CD4-positive, alpha-beta T cell (primary cell): ENCODE measurements around the gene LRRC57. TPM values are rescaled to one million over a fixed set of nuclear protein-coding genes. Genes with fewer than 3 reads are reported as not detected.

Experiments
- ATAC-seq: fragments of 200-7000 bp; cut with Tn5 transposase; one replicate; pipeline ENCODE4 v1.10.0; 2022; ENCODE audit warnings: mild to moderate bottlenecking; ENCODE audit not compliant: poor library complexity
- CTCF ChIA-PET: fragments of 350-600 bp; sonication (Branson Sonifier 250); formaldehyde crosslinking; loops from one replicate; lab custom pipeline; 2021; ENCODE audit warnings: antibody characterized with exemption, inconsistent platforms; lab: Charles Lee
- POLR2A ChIA-PET: fragments of 350-600 bp; sonication (Branson Sonifier 250); formaldehyde crosslinking; loops from one replicate; lab custom pipeline; 2021; ENCODE audit warnings: antibody characterized with exemption, inconsistent platforms; lab: Charles Lee
- DNase-seq, 14 experiments: peaks; one replicate each; pipeline ENCODE4 v3.0.0-alpha.2; 2013 to 2020; ENCODE audit warnings: mixed read lengths in 2 of 14
- H3K27ac ChIP-seq, 2 donors: one replicate each; pipeline versions ENCODE4 v1.5.1 to v1.7.0; 2013; ENCODE audit warnings: low read length in 2 of 2, low read depth in 1 of 2, mild to moderate bottlenecking in 1 of 2
- H3K27me3 ChIP-seq, 2 experiments: 1 replicate in 1 of 2; 2 replicates in 1 of 2; pipeline versions ENCODE4 v1.6.1 to v1.7.0; 2013; ENCODE audit warnings: low read length in 2 of 2, control low read depth in 1 of 2, mild to moderate bottlenecking in 1 of 2, moderate library complexity in 1 of 2; ENCODE audit not compliant: insufficient read depth in 2 of 2, control insufficient read depth in 1 of 2
- H3K36me3 ChIP-seq: one replicate; pipeline ENCODE4 v1.6.1; 2013; ENCODE audit warnings: low read length, control low read depth; ENCODE audit not compliant: insufficient read depth
- H3K4me1 ChIP-seq: one replicate; pipeline ENCODE4 v1.6.1; 2013; ENCODE audit warnings: low read length, control low read depth; ENCODE audit not compliant: insufficient read depth
- H3K4me3 ChIP-seq: one replicate; pipeline ENCODE4 v1.5.1; 2013; ENCODE audit warnings: mild to moderate bottlenecking, low read length, moderate library complexity
- H3K9me3 ChIP-seq, 2 experiments: 1 replicate in 1 of 2; 2 replicates in 1 of 2; pipeline versions ENCODE4 v1.6.1 to v1.7.0; 2013; ENCODE audit warnings: low read length in 2 of 2, mild to moderate bottlenecking in 2 of 2, control low read depth in 1 of 2, moderate library complexity in 1 of 2; ENCODE audit not compliant: control insufficient read depth in 1 of 2, insufficient read depth in 1 of 2
- H3K27ac Mint-ChIP-seq: one replicate; pipeline ENCODE4 v1.8.0; 2020; ENCODE audit warnings: mixed read lengths
- H3K27me3 Mint-ChIP-seq: one replicate; pipeline ENCODE4 v1.8.0; 2021; ENCODE audit warnings: mixed read lengths
- H3K36me3 Mint-ChIP-seq: one replicate; pipeline ENCODE4 v1.8.0; 2021; ENCODE audit warnings: low read depth, mixed read lengths
- H3K4me1 Mint-ChIP-seq: one replicate; pipeline ENCODE4 v1.8.0; 2021; ENCODE audit warnings: low read depth, mixed read lengths
- H3K4me3 Mint-ChIP-seq: one replicate; pipeline ENCODE4 v1.8.0; 2020; ENCODE audit warnings: mild to moderate bottlenecking, mixed read lengths
- H3K9me3 Mint-ChIP-seq: one replicate; pipeline ENCODE4 v1.8.0; 2020; ENCODE audit warnings: mixed read lengths
- CTCF ChIP-seq: fragments of 200-600 bp; IDR thresholded peaks from one replicate; pipeline ENCODE4 v1.8.0; 2022; ENCODE audit warnings: antibody characterized with exemption, mild to moderate bottlenecking
- intact Hi-C, 2 experiments: fragments of 100-400 bp; cut with DNase I in 1 of 2; cut with micrococcal nuclease in 1 of 2; formaldehyde crosslinking; loops; one replicate each; pipeline versions ENCODE4 v1.15.1 to v1.9.0; 2023 to 2025; cut with DNase I, micrococcal nuclease
- total RNA-seq, 174 experiments: library from RNA in 2 of 174; stranded (reverse) in 2 of 174; gene quantifications; one replicate each; pipeline ENCODE4 v1.2.3 and lab custom pipeline; 2021 to 2026

Gene LRRC57
- total RNA-seq, 2 experiments from 2014 or later = 25.8 to 29.6 TPM

GRCh38 chr15:42593143-42593542 is 44.5 kb upstream of the LRRC57 start:
- POLR2A ChIA-PET = no interaction called here

GRCh38 chr15:42592716-42593115 is 44.1 kb upstream of the LRRC57 start:
- no peaks in the 10 kb centered on the region for H3K36me3 Mint-ChIP-seq
- H3K27ac Mint-ChIP-seq = no peak overlapping the region
- H3K36me3 ChIP-seq = no peaks in the 10 kb centered on the region
- no peak overlapping the region for H3K4me3 ChIP-seq
- ChIA-PET POLR2A (no interaction called here), CTCF (interaction anchor here (1.0 kb wide), 1 partner anchor 44 kb away, joined by 3 read pairs; the partner anchor contains the start of genes HAUS2 and LRRC57)
- DNase-seq (no peak), ATAC-seq (no peak)
- no peak overlapping the region for H3K4me3 Mint-ChIP-seq
- H3K4me1 ChIP-seq = no peaks in the 10 kb centered on the region
- intact Hi-C loops = no loop called here
- no peaks in the 10 kb centered on the region for H3K27me3 Mint-ChIP-seq
- no peaks in the 10 kb centered on the region for H3K9me3 Mint-ChIP-seq
- H3K27ac ChIP-seq = no peak overlapping the region
- H3K9me3 ChIP-seq = no peaks in the 10 kb centered on the region
- no peak for TF ChIP-seq CTCF
- no peaks in the 10 kb centered on the region for H3K27me3 ChIP-seq
- H3K4me1 Mint-ChIP-seq = no peaks in the 10 kb centered on the region

More at GRCh38 chr15:42593143-42593542, 44.5 kb upstream of the LRRC57 start:
- Mint-ChIP-seq H3K27ac (no peak overlapping the region), H3K36me3 (no peaks in the 10 kb centered on the region), H3K4me1 (no peaks in the 10 kb centered on the region), H3K9me3 (no peaks in the 10 kb centered on the region), H3K27me3 (no peaks in the 10 kb centered on the region), H3K4me3 (no peak overlapping the region)
- Histone ChIP-seq H3K4me3 (no peak overlapping the region), H3K9me3 (no peaks in the 10 kb centered on the region), H3K27ac (no peak overlapping the region), H3K4me1 (no peaks in the 10 kb centered on the region), H3K36me3 (no peaks in the 10 kb centered on the region), H3K27me3 (no peaks in the 10 kb centered on the region)
- intact Hi-C loops = no loop called here
- no peak for TF ChIP-seq CTCF
- ATAC-seq = no peak
- CTCF ChIA-PET = interaction anchor here (1.0 kb wide), 1 partner anchor 45 kb away, joined by 3 read pairs; the partner anchor contains the start of genes HAUS2 and LRRC57
- no peak for DNase-seq

- Histone ChIP-seq H3K9me3 (no peaks in the 10 kb centered on the region), H3K27ac (no peak overlapping the region), H3K27me3 (no peaks in the 10 kb centered on the region), H3K4me3 (no peak overlapping the region), H3K36me3 (no peaks in the 10 kb centered on the region), H3K4me1 (no peaks in the 10 kb centered on the region)
- Mint-ChIP-seq H3K4me3 (no peak overlapping the region), H3K36me3 (no peaks in the 10 kb centered on the region), H3K9me3 (no peaks in the 10 kb centered on the region), H3K4me1 (no peaks in the 10 kb centered on the region), H3K27ac (no peak overlapping the region), H3K27me3 (no peaks in the 10 kb centered on the region)
- intact Hi-C loops = no loop called here
- ChIA-PET CTCF (interaction anchor here (0.7 kb wide), 1 partner anchor 16 kb away, joined by 3 read pairs; the partner anchor contains the start of gene STARD9), POLR2A (interaction anchor here (0.9 kb wide), 1 partner anchor 43 kb away, joined by 5 read pairs; the partner anchor contains the start of genes HAUS2 and LRRC57)
- peak; percentile 12 for TF ChIP-seq CTCF
- ATAC-seq (no peak), DNase-seq (no peak)
These were observed 42.8 kb upstream of the LRRC57 start for GRCh38 chr15:42591238-42591934.
